H1 (cell line): ENCODE measurements around the gene PFN2. TPM values are rescaled to one million over a fixed set of nuclear protein-coding genes. Genes with fewer than 3 reads are reported as not detected.

ENCODE experiments used
- EGR1 ChIP-seq: IDR thresholded peaks from 2 replicates; pipeline ENCODE4 v1.6.1; 2011; ENCODE audit warnings: low read depth, low read length, borderline replicate concordance
- GABPA ChIP-seq: IDR thresholded peaks from 2 replicates; pipeline ENCODE4 v1.6.1; 2011; ENCODE audit warnings: mild to moderate bottlenecking, low read length, moderate library complexity, borderline replicate concordance; ENCODE audit not compliant: insufficient read depth
- HDAC2 ChIP-seq, 2 experiments: fragments of 300-600 bp in 1 of 2; sonication (generic) in 1 of 2; IDR thresholded peaks; 2 replicates each; pipeline ENCODE4 v1.6.1; 2011 to 2012; ENCODE audit warnings: low read depth in 2 of 2, low read length in 2 of 2, mild to moderate bottlenecking in 2 of 2, moderate library complexity in 2 of 2, borderline replicate concordance in 1 of 2, inconsistent platforms in 1 of 2
- YY1 ChIP-seq: IDR thresholded peaks from 2 replicates; pipeline ENCODE4 v1.6.1; 2011; ENCODE audit warnings: low read depth, mild to moderate bottlenecking, low read length
- polyA plus RNA-seq, 7 experiments: library from polyadenylated mRNA; depleted of rRNA in 3 of 7; stranded (reverse) in 5 of 7; unstranded in 2 of 7; fragments of >200 nt in 5 of 7; fragments of 200-250 nt in 2 of 7; gene quantifications; 1 replicate in 5 of 7; 2 replicates in 1 of 7; 4 replicates in 1 of 7; pipeline versions ENCODE4 v1.2.1 to v1.2.3, GENCODE V29; 2011 to 2013; ENCODE audit warnings: missing spikeins in 2 of 7, mixed read lengths in 2 of 7
- total RNA-seq: library from RNA; stranded (reverse); fragmentation: NEBNext Ultra II Directional; extraction: Animal tissue kit (Norgen Biotek cat#: 25700); gene quantifications from 2 replicates; pipeline ENCODE4 v1.2.1, GENCODE V29; 2021

Gene PFN2
- total and polyA plus RNA-seq, 2 of the 8 experiments (the other 6 are each of a cell fraction or from before 2014, with no cell fraction given), result 175 to 311 TPM

GRCh38 chr3:149977386-149977785, 6.7 kb upstream of the PFN2 start (continued):
- TF ChIP-seq HDAC2 (IDR thresholded peaks at IDR 0.05; ENCODE audit: borderline replicate concordance in 1 of 2, low read depth in 2 of 2, low read length in 2 of 2) (no peak), EGR1 (no peak), GABPA (no peak), YY1 (no peak)
- TF ChIP-seq, all 59 proteins: peak for 0
